ENCODE data around the gene PTPRT.

DNA sequence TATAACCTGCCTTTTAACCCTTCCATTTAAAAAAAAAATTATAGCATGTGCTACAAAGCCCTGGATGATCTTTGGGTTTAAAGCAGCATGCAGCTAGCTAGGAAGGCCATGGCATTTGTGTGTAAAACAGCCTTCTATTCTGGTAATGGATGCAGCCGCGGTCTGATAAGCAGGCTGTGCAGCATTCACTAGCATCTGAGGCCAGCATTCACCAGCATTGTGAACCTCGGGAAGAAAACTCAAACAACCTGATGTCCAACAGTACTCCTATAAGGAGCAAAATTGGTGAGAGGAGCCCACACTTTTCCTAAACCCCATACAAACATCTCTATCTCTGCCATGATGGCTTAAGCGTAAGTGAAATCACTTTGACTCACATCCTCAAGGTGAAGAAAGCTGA, 265.5 kb downstream of the PTPRT start:
- TF ChIP-seq, protein P1, sequence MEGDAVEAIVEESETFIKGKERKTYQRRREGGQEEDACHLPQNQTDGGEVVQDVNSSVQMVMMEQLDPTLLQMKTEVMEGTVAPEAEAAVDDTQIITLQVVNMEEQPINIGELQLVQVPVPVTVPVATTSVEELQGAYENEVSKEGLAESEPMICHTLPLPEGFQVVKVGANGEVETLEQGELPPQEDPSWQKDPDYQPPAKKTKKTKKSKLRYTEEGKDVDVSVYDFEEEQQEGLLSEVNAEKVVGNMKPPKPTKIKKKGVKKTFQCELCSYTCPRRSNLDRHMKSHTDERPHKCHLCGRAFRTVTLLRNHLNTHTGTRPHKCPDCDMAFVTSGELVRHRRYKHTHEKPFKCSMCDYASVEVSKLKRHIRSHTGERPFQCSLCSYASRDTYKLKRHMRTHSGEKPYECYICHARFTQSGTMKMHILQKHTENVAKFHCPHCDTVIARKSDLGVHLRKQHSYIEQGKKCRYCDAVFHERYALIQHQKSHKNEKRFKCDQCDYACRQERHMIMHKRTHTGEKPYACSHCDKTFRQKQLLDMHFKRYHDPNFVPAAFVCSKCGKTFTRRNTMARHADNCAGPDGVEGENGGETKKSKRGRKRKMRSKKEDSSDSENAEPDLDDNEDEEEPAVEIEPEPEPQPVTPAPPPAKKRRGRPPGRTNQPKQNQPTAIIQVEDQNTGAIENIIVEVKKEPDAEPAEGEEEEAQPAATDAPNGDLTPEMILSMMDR (IDR thresholded peaks at IDR 0.05) = no peak
- TF ChIP-seq POLR2A (IDR thresholded peaks at IDR 0.05) (no peak), EP300 (IDR thresholded peaks at IDR 0.05; ENCODE audit: low read depth) (no peak), POLR2AphosphoS5 (IDR thresholded peaks at IDR 0.05) (no peak)

Measured in transverse colon (tissue), 4 donors.